Stimulated activated CD8-positive, alpha-beta memory T cell treated with anti-CD3 and anti-CD28 coated beads, Interleukin-7, amount 100 ng/mL, for 24 hours (primary cell): Measurements from ENCODE around the gene VAV3.

Source experiments
- DNase-seq: peaks from one replicate; pipeline ENCODE4 v3.0.0-alpha.2; 2020; ENCODE audit warnings: low read depth

Gene VAV3

GRCh38 chr1:107532318-107532717, 432.7 kb downstream of the VAV3 start:
- DNase-seq = no peak

- DNase-seq = no peak
These were observed 433.7 kb downstream of the VAV3 start for GRCh38 chr1:107531065-107531908.

- no peak for DNase-seq
These were observed 434.4 kb downstream of the VAV3 start for GRCh38 chr1:107530543-107530942.

- no peak for DNase-seq
These were observed 435.4 kb downstream of the VAV3 start for GRCh38 chr1:107529511-107530149.

- DNase-seq = no peak
These were observed 438.3 kb downstream of the VAV3 start for GRCh38 chr1:107526524-107527198.

DNA sequence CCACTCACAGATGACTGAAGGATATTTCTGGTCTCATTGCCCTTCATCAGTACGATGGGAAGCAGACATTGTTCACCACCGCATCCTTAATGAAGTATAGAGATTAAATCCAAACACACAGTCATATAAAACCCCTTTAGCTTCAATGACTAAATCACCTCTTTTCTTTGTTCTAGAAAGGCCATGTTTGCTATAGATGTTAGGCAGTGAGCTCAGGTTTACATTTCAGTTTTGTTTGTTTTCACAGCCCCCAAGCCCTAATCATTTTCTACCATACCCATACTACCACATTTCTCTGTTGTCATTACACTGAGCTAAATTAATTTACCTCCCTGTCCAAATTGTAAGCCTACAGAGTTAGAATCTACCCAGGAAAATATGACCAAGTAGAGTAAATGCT, 439.0 kb downstream of the VAV3 start:
- DNase-seq = no peak

DNA sequence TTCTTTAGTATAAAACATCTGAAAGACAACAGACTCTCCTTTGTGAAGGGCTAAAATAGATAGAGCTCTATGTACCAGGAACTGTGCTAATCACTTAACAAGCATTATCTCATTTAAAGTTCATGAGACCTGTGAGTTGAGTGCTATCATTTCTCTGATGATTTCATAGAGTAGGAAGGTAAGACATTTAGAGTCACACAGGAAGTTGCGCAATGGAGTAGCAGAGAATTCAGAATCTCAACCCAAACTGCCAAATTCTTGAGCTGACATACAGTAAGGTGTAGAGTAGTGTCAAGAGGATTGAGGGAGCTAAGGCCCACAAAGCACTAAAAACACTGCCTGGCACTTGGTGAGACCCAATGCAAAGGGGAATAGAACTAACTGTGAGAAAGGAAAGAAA, 439.8 kb downstream of the VAV3 start:
- no peak for DNase-seq

DNA sequence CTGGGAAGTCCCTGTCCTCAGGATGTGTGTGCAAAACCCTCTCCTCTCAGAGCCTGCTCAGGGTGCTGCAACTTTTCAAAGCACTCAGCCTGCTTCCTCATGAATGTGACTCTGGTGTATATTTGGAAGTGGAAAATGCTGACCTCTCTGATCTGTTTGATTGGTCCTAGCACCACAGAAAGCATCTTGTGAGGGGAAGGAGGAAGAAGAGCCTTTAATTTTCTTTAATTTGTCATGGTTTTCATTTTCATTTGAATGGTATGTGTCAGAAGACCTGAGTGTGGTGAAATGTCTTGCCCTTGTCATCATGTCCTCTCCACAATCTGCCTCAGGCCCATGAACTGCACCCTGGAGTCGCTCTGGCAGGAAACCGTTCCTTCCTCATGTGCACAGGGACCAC, 440.7 kb downstream of the VAV3 start:
- no peak for DNase-seq

DNA sequence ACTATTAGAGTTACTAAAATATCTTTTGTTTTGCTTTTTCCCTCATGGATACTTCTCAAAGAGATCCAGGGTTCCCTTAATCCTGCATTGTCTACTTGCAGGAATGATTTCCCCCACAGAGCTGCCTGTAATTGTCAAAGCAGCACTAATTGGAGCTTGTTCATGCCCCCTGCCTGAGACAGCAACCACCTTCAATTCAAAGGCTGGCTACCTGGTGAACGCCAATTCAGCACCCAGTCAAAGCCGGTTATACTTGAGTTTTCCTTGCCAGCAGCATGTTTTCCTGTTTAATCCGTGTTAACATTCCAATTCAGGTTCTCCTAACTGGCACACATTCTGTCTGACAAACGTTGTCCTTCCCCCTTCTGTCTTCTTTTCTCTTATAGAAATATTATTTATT, 441.2 kb downstream of the VAV3 start:
- DNase-seq = no peak

- no peak for DNase-seq
These were observed 441.9 kb downstream of the VAV3 start for GRCh38 chr1:107523061-107523460.
